H9 (cell line): Measurements from ENCODE around the gene PPP1CC. TPM values are rescaled to one million over a fixed set of nuclear protein-coding genes. Genes with fewer than 3 reads are reported as not detected.

Source experiments
- DNase-seq: peaks from one replicate; pipeline ENCODE4 v3.0.0-alpha.2; 2017
- H2AFZ ChIP-seq: one replicate; pipeline ENCODE4 v1.6.1; 2013; ENCODE audit warnings: mild to moderate bottlenecking, low read length, control low read depth, moderate library complexity
- H2AK5ac ChIP-seq: 2 replicates; pipeline ENCODE4 v1.6.1; 2013; ENCODE audit warnings: low read length, control low read depth, mixed read lengths; ENCODE audit not compliant: insufficient read length
- H2BK120ac ChIP-seq: one replicate; pipeline ENCODE4 v1.6.1; 2013; ENCODE audit warnings: low read depth, mild to moderate bottlenecking, low read length, control low read depth, inconsistent platforms; ENCODE audit not compliant: poor library complexity, severe bottlenecking
- H2BK12ac ChIP-seq: 2 replicates; pipeline ENCODE4 v1.6.1; 2013; ENCODE audit warnings: low read length, control low read depth, mixed read lengths, low read depth; ENCODE audit not compliant: insufficient read length
- H2BK15ac ChIP-seq: 2 replicates; pipeline ENCODE4 v1.6.1; 2013; ENCODE audit warnings: low read depth, low read length, control low read depth
- H2BK20ac ChIP-seq: one replicate; pipeline ENCODE4 v1.6.1; 2013; ENCODE audit warnings: low read depth, mild to moderate bottlenecking, low read length, control low read depth, inconsistent platforms; ENCODE audit not compliant: poor library complexity, severe bottlenecking
- H2BK5ac ChIP-seq: 2 replicates; pipeline ENCODE4 v1.6.1; 2013; ENCODE audit warnings: low read length, control low read depth, mixed read lengths; ENCODE audit not compliant: insufficient read length
- H3K14ac ChIP-seq: 2 replicates; pipeline ENCODE4 v1.6.1; 2013; ENCODE audit warnings: low read length, control low read depth; ENCODE audit not compliant: insufficient read depth
- H3K18ac ChIP-seq: 2 replicates; pipeline ENCODE4 v1.6.1; 2013; ENCODE audit warnings: low read depth, mild to moderate bottlenecking, mixed read lengths, low read length, control low read depth; ENCODE audit not compliant: insufficient read length
- H3K23ac ChIP-seq: 2 replicates; pipeline ENCODE4 v1.6.1; 2013; ENCODE audit warnings: low read length, control low read depth, mixed read lengths, low read depth; ENCODE audit not compliant: insufficient read length
- H3K23me2 ChIP-seq: 2 replicates; pipeline ENCODE4 v1.6.1; 2013; ENCODE audit warnings: low read depth, mild to moderate bottlenecking, mixed read lengths, low read length, control low read depth; ENCODE audit not compliant: insufficient read length, poor library complexity, severe bottlenecking
- H3K27ac ChIP-seq: 2 replicates; pipeline ENCODE4 v1.5.1; 2013; ENCODE audit warnings: low read length, control low read depth, mixed read lengths, low read depth; ENCODE audit not compliant: insufficient read length
- H3K27me3 ChIP-seq: 2 replicates; pipeline ENCODE4 v1.6.1; 2013; ENCODE audit warnings: low read length, control low read depth, inconsistent platforms; ENCODE audit not compliant: insufficient read depth
- H3K4ac ChIP-seq: 2 replicates; pipeline ENCODE4 v1.6.1; 2013; ENCODE audit warnings: low read depth, mild to moderate bottlenecking, control low read depth, inconsistent platforms, low read length, moderate library complexity
- H3K4me1 ChIP-seq: 2 replicates; pipeline ENCODE4 v1.6.1; 2013; ENCODE audit warnings: low read length, control low read depth, inconsistent platforms; ENCODE audit not compliant: insufficient read depth
- H3K4me2 ChIP-seq: 2 replicates; pipeline ENCODE4 v1.6.1; 2013; ENCODE audit warnings: low read length, control low read depth, mixed read lengths; ENCODE audit not compliant: insufficient read length, insufficient read depth
- H3K56ac ChIP-seq: 2 replicates; pipeline ENCODE4 v1.6.1; 2013; ENCODE audit warnings: low read depth, mild to moderate bottlenecking, mixed read lengths, low read length, control low read depth; ENCODE audit not compliant: insufficient read length
- H3K79me1 ChIP-seq: 2 replicates; pipeline ENCODE4 v1.6.1; 2013; ENCODE audit warnings: low read depth, mild to moderate bottlenecking, moderate library complexity, low read length, control low read depth, inconsistent platforms; ENCODE audit not compliant: insufficient read depth, poor library complexity, severe bottlenecking
- H3K79me2 ChIP-seq: 2 replicates; pipeline ENCODE4 v1.6.1; 2013; ENCODE audit warnings: low read length, control low read depth, inconsistent platforms; ENCODE audit not compliant: insufficient read depth
- H3K9ac ChIP-seq: 2 replicates; pipeline ENCODE4 v1.6.1; 2013; ENCODE audit warnings: low read length, control low read depth, mixed read lengths; ENCODE audit not compliant: insufficient read length; ENCODE audit errors: extremely low read depth
- H3K9me3 ChIP-seq: one replicate; pipeline ENCODE4 v1.6.1; 2013; ENCODE audit warnings: low read depth, low read length, inconsistent platforms; ENCODE audit not compliant: control insufficient read depth
- H3T11ph ChIP-seq: one replicate; pipeline ENCODE4 v1.6.1; 2013; ENCODE audit warnings: mild to moderate bottlenecking, low read length, control low read depth, inconsistent platforms
- H4K20me1 ChIP-seq: one replicate; pipeline ENCODE4 v1.6.1; 2013; ENCODE audit not compliant: control insufficient read depth, insufficient read length, insufficient read depth
- H4K5ac ChIP-seq: 2 replicates; pipeline ENCODE4 v1.6.1; 2013; ENCODE audit warnings: low read depth, mild to moderate bottlenecking, mixed read lengths, low read length, control low read depth; ENCODE audit not compliant: insufficient read length
- H4K8ac ChIP-seq: replicated peaks from 2 replicates; pipeline ENCODE4 v1.6.1; 2013; ENCODE audit warnings: low read length, control low read depth, mixed read lengths, low read depth; ENCODE audit not compliant: insufficient read length
- H4K91ac ChIP-seq: 2 replicates; pipeline ENCODE4 v1.6.1; 2013; ENCODE audit warnings: low read depth, mild to moderate bottlenecking, moderate library complexity, mixed read lengths, low read length, control low read depth; ENCODE audit not compliant: insufficient read length
- H3K27ac Mint-ChIP-seq, 3 experiments: 2 replicates in 2 of 3; 3 replicates in 1 of 3; pipeline ENCODE4 v1.8.0; 2020 to 2021; ENCODE audit warnings: mixed read lengths in 3 of 3, mild to moderate bottlenecking in 1 of 3, moderate library complexity in 1 of 3
- H3K27me3 Mint-ChIP-seq: 2 replicates; pipeline ENCODE4 v1.8.0; 2021; ENCODE audit warnings: low read depth, mild to moderate bottlenecking, moderate library complexity, mixed read lengths
- H3K36me3 Mint-ChIP-seq, 3 experiments: 2 replicates in 2 of 3; 3 replicates in 1 of 3; pipeline ENCODE4 v1.8.0; 2020 to 2021; ENCODE audit warnings: low read depth in 3 of 3, mixed read lengths in 3 of 3; ENCODE audit not compliant: insufficient read depth in 1 of 3
- H3K4me1 Mint-ChIP-seq, 2 experiments: 2 replicates each; pipeline ENCODE4 v1.8.0; 2020; ENCODE audit warnings: mixed read lengths in 2 of 2
- H3K4me3 Mint-ChIP-seq, 2 experiments: 2 replicates in 1 of 2; 3 replicates in 1 of 2; pipeline ENCODE4 v1.8.0; 2020 to 2021; ENCODE audit warnings: mild to moderate bottlenecking in 2 of 2, mixed read lengths in 2 of 2, moderate library complexity in 1 of 2
- H3K9me3 Mint-ChIP-seq, 2 experiments: 2 replicates in 1 of 2; 3 replicates in 1 of 2; pipeline ENCODE4 v1.8.0; 2020; ENCODE audit warnings: mild to moderate bottlenecking in 2 of 2, mixed read lengths in 2 of 2, moderate library complexity in 1 of 2
- total RNA-seq: library from RNA; stranded (reverse); gene quantifications from 2 replicates; pipeline ENCODE4 v1.2.1, GENCODE V29; 2021
- TF ChIP-seq, protein P1 (sequence below): fragments of 200-600 bp; sonication (generic); conservative IDR thresholded peaks from 3 replicates; pipeline ENCODE4 v1.8.0; 2021; ENCODE audit warnings: antibody characterized with exemption, mild to moderate bottlenecking

The PPP1CC gene
- total RNA-seq, 1 experiment from 2014 or later, result 286 TPM

DNA sequence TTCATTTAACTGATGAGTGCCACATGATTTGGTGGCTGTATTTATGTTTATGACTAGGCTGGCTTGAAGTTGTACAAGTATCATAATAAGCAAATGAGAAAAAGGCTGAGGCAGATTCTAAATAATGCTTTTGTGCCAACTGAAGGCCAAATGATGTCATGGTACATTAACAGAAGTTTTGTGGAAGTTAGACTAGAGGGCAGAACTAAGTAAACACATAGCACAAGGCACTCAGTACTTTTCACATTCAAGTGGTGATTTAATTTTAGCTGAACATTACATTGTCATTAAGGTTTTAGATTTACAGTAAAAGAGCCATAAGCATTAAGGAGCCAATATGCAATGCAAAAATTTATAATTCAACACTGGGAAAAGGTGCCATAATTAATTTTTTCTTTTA lies 21.1 kb downstream of the PPP1CC start:
- Histone ChIP-seq H4K20me1 (no peaks in the 10 kb centered on the region), H4K8ac (no peak overlapping the region), H2AFZ (no peak overlapping the region), H3K18ac (no peak overlapping the region), H3K79me1 (peaks cover 9% of the 10 kb centered on the region), H4K5ac (no peak overlapping the region), H4K91ac (no peak overlapping the region), H3K27ac (no peak overlapping the region), H3K23me2 (no peaks in the 10 kb centered on the region), H3K23ac (no peak overlapping the region), H2BK12ac (no peak overlapping the region), H3K4ac (no peak overlapping the region), H2BK20ac (no peak overlapping the region), H2AK5ac (no peak overlapping the region), H3K4me1 (no peaks in the 10 kb centered on the region), H3K9me3 (no peaks in the 10 kb centered on the region), H2BK5ac (no peak overlapping the region), H3T11ph (no peak overlapping the region), H3K4me2 (no peak overlapping the region), H2BK120ac (no peak overlapping the region), H2BK15ac (no peak overlapping the region), H3K56ac (no peak overlapping the region), H3K79me2 (peaks cover 5% of the 10 kb centered on the region; the same call in 1 of the 2 replicates), H3K27me3 (no peaks in the 10 kb centered on the region), H3K9ac (no peak overlapping the region), H3K14ac (no peak overlapping the region)
- H3K9me3 Mint-ChIP-seq, result no peaks in the 10 kb centered on the region
- TF ChIP-seq, protein P1, sequence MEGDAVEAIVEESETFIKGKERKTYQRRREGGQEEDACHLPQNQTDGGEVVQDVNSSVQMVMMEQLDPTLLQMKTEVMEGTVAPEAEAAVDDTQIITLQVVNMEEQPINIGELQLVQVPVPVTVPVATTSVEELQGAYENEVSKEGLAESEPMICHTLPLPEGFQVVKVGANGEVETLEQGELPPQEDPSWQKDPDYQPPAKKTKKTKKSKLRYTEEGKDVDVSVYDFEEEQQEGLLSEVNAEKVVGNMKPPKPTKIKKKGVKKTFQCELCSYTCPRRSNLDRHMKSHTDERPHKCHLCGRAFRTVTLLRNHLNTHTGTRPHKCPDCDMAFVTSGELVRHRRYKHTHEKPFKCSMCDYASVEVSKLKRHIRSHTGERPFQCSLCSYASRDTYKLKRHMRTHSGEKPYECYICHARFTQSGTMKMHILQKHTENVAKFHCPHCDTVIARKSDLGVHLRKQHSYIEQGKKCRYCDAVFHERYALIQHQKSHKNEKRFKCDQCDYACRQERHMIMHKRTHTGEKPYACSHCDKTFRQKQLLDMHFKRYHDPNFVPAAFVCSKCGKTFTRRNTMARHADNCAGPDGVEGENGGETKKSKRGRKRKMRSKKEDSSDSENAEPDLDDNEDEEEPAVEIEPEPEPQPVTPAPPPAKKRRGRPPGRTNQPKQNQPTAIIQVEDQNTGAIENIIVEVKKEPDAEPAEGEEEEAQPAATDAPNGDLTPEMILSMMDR, result no peak
- H3K27me3 Mint-ChIP-seq, result no peaks in the 10 kb centered on the region
- peaks cover 61 to 93% (median 93%) of the 10 kb centered on the region in 3 experiments; a peak in 6 of 7 replicates for H3K36me3 Mint-ChIP-seq
- H3K4me3 Mint-ChIP-seq, result no peak overlapping the region
- no peak overlapping the region for H3K27ac Mint-ChIP-seq
- DNase-seq, result no peak
- H3K4me1 Mint-ChIP-seq, result peaks cover 7 to 12% of the 10 kb centered on the region in 2 experiments
